Omental fat pad (tissue), 4 donors: ENCODE data around the gene PANK1. TPM values are rescaled to one million over a fixed set of nuclear protein-coding genes. Genes with fewer than 3 reads are reported as not detected.

Experiments used
- ATAC-seq: fragments of 150-250 bp; one replicate; pipeline ENCODE4 v1.9.1; 2016; ENCODE audit warnings: mild to moderate bottlenecking, moderate library complexity; ENCODE audit not compliant: low FRiP score
- DNase-seq: peaks from one replicate; pipeline ENCODE4 v3.0.0-alpha.2; 2019; ENCODE audit warnings: low spot score
- CTCF ChIP-seq, 3 donors: fragments of 450-650 bp; IDR thresholded peaks; one replicate each; pipeline ENCODE4 v1.5.1; 2016 to 2017; ENCODE audit warnings: antibody characterized with exemption in 3 of 3, mild to moderate bottlenecking in 3 of 3, moderate library complexity in 2 of 3
- total RNA-seq, 4 donors: library from RNA; depleted of rRNA; stranded (reverse); fragments of >200 nt; gene quantifications; one replicate each; pipeline ENCODE4 v1.1.0, GENCODE V29; 2016

PANK1 gene
- total RNA-seq, 4 donors from 2014 or later = 0.74 to 5.7 (median 3.5) TPM

GRCh38 chr10:89679986-89680385 lies 34.9 kb upstream of the PANK1 start:
- DNase-seq = no peak
- TF ChIP-seq CTCF (IDR thresholded peaks at IDR 0.05) = no peak
- ATAC-seq = no peak

- DNase-seq = no peak
- no peak for TF ChIP-seq CTCF (IDR thresholded peaks at IDR 0.05)
Observed at GRCh38 chr10:89677341-89677740, 32.3 kb upstream of the PANK1 start.

GRCh38 chr10:89670926-89671325 lies 25.9 kb upstream of the PANK1 start:
- no peak for TF ChIP-seq CTCF (IDR thresholded peaks at IDR 0.05)
- DNase-seq = no peak
- ATAC-seq = no peak

More at GRCh38 chr10:89677341-89677740, 32.3 kb upstream of the PANK1 start:
- ATAC-seq = no peak

GRCh38 chr10:89669985-89670384 lies 24.9 kb upstream of the PANK1 start:
- no peak for TF ChIP-seq CTCF (IDR thresholded peaks at IDR 0.05)
- no peak for ATAC-seq
- DNase-seq = no peak

- no peak for TF ChIP-seq CTCF (IDR thresholded peaks at IDR 0.05)
- no peak for ATAC-seq
- no peak for DNase-seq
Observed at GRCh38 chr10:89668386-89669071, 23.5 kb upstream of the PANK1 start.

GRCh38 chr10:89666138-89666537 lies 21.1 kb upstream of the PANK1 start:
- TF ChIP-seq CTCF (IDR thresholded peaks at IDR 0.05) = no peak
- ATAC-seq (no peak), DNase-seq (no peak)

GRCh38 chr10:89665302-89665701 lies 20.3 kb upstream of the PANK1 start:
- TF ChIP-seq CTCF (IDR thresholded peaks at IDR 0.05) = no peak
- ATAC-seq (no peak), DNase-seq (no peak)
